ENCODE data around the gene CCER1. TPM values are rescaled to one million over a fixed set of nuclear protein-coding genes. Genes with fewer than 3 reads are reported as not detected.

CCER1 gene
- total and polyA plus RNA-seq, 9 of the 15 experiments (the other 6 are each of a cell fraction or from before 2014, with no cell fraction given) = not detected

DNA sequence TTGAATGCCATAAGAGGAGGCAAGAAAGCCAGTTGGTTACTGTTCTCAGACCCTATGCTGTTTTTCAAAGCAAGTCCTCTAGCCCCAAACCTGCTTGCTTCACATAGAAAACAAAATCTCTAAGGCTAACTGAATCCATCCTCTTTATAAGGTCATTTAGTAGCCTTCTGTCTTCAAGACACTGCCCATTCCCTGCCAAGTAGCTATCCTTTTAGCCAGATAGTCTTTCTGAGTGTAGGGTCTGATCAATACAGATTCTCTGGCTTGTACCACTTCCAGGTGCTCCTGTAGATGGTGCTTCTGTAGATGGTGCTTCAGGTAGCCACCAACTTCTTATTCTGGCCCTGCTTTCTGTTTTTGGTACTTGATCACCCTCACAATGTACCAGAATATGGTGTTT is 15.9 kb upstream of the CCER1 start:
- no peak overlapping the region for H2AFZ ChIP-seq (ENCODE audit: low read depth, low read length)
- H3K9ac ChIP-seq (ENCODE audit: insufficient read depth in 1 of 2, low read depth in 2 of 2, low read length in 2 of 2) = no peak overlapping the region
- FAIRE-seq (no peak), DNase-seq (ENCODE audit: extremely low read depth in 1 of 4, low spot score in 3 of 4) (no peak), ATAC-seq (no peak)
- no peak overlapping the region for H3K4me3 ChIP-seq
- H3K9me3 ChIP-seq (replicated peaks; ENCODE audit: control insufficient read depth, insufficient read depth, low read depth, low read length) = no peaks in the 10 kb centered on the region
- no peaks in the 10 kb centered on the region for H3K4me1 ChIP-seq (replicated peaks in 1 of 2; ENCODE audit: control insufficient read depth in 2 of 2, insufficient read depth in 2 of 2, low read length in 2 of 2)
- ChIA-PET POLR2A (no interaction called here), CTCF (ENCODE audit: low intra/inter-chr PET ratio) (no interaction called here)
- no peak overlapping the region for H3K27ac ChIP-seq (ENCODE audit: extremely low read depth, low read depth, low read length)
- no peaks in the 10 kb centered on the region for H3K79me2 ChIP-seq (ENCODE audit: control insufficient read depth, insufficient read depth, low read length)
- in situ Hi-C loops (cut with MboI) (loop anchor here (25.0 kb wide), 2 partner anchors 1666 to 1959 kb away; no protein-coding TSS in a partner anchor), intact Hi-C loops (cut with micrococcal nuclease) (no loop called here)
- H3K9me1 ChIP-seq (ENCODE audit: control insufficient read depth, insufficient read depth, low read length) = no peaks in the 10 kb centered on the region
- no peaks in the 10 kb centered on the region for H3K27me3 ChIP-seq (ENCODE audit: control insufficient read depth in 2 of 2, insufficient read depth in 2 of 2, low read length in 2 of 2)
- no peaks in the 10 kb centered on the region for H4K20me1 ChIP-seq (replicated peaks; ENCODE audit: control insufficient read depth, insufficient read depth, low read length)
- TF ChIP-seq CBX1 (IDR thresholded peaks at IDR 0.05; ENCODE audit: low read depth) = no peak
- no peak for TF ChIP-seq LCOR (CRISPR knock-in tag; IDR thresholded peaks at IDR 0.05)
- TF ChIP-seq ZNF24 (IDR thresholded peaks at IDR 0.05) = no peak
- TF ChIP-seq DMBX1 (CRISPR knock-in tag; IDR thresholded peaks at IDR 0.05; ENCODE audit: borderline replicate concordance) = no peak
- no peak for TF ChIP-seq ZNF431 (CRISPR knock-in tag; IDR thresholded peaks at IDR 0.05)
- TF ChIP-seq HEY1 (CRISPR knock-in tag; IDR thresholded peaks at IDR 0.05; ENCODE audit: borderline replicate concordance) = no peak
- TF ChIP-seq KDM2B (CRISPR knock-in tag; IDR thresholded peaks at IDR 0.05) = no peak
- TF ChIP-seq, protein P1, sequence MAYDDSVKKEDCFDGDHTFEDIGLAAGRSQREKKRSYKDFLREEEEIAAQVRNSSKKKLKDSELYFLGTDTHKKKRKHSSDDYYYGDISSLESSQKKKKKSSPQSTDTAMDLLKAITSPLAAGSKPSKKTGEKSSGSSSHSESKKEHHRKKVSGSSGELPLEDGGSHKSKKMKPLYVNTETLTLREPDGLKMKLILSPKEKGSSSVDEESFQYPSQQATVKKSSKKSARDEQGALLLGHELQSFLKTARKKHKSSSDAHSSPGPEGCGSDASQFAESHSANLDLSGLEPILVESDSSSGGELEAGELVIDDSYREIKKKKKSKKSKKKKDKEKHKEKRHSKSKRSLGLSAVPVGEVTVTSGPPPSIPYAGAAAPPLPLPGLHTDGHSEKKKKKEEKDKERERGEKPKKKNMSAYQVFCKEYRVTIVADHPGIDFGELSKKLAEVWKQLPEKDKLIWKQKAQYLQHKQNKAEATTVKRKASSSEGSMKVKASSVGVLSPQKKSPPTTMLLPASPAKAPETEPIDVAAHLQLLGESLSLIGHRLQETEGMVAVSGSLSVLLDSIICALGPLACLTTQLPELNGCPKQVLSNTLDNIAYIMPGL (CRISPR knock-in tag; IDR thresholded peaks at IDR 0.05) = no peak
- TF ChIP-seq, protein P2, sequence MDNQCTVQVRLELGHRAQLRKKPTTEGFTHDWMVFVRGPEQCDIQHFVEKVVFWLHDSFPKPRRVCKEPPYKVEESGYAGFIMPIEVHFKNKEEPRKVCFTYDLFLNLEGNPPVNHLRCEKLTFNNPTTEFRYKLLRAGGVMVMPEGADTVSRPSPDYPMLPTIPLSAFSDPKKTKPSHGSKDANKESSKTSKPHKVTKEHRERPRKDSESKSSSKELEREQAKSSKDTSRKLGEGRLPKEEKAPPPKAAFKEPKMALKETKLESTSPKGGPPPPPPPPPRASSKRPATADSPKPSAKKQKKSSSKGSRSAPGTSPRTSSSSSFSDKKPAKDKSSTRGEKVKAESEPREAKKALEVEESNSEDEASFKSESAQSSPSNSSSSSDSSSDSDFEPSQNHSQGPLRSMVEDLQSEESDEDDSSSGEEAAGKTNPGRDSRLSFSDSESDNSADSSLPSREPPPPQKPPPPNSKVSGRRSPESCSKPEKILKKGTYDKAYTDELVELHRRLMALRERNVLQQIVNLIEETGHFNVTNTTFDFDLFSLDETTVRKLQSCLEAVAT (IDR thresholded peaks at IDR 0.05) = no peak
- BruUV-seq (replicated peaks) = no TSS peak
- H3K4me2 ChIP-seq (ENCODE audit: insufficient read depth, low read length) = no peak overlapping the region
- no peaks in the 10 kb centered on the region for H3K36me3 ChIP-seq (ENCODE audit: control insufficient read depth, insufficient read depth, low read length)

All from K562 (cell line).